ENCODE measurements around the gene TTLL6.

- TF ChIP-seq CTCF (IDR thresholded peaks at IDR 0.05) (no peak), POLR2A (IDR thresholded peaks at IDR 0.05) (no peak)
These were observed 60.2 kb downstream of the TTLL6 start for GRCh38 chr17:48756830-48757251.
